Retinal pigment epithelial cell (primary cell): Measurements from ENCODE around the gene CNGA2.

Experiments used
- DNase-seq: peaks from one replicate; pipeline ENCODE4 v3.0.0-alpha.2; 2010; ENCODE audit warnings: low read depth
- H3K4me3 ChIP-seq: 2 replicates; pipeline ENCODE4 v1.5.1; 2011; ENCODE audit warnings: mild to moderate bottlenecking, low read length, control low read depth, moderate library complexity
- CTCF ChIP-seq: conservative IDR thresholded peaks from 2 replicates; pipeline ENCODE4 v1.5.1; 2011; ENCODE audit warnings: low read depth, low read length, control low read depth, inconsistent platforms

CNGA2 gene

GRCh38 chrX:151759041-151759708 is 24.6 kb downstream of the CNGA2 start:
- TF ChIP-seq CTCF, result no peak
- no peak overlapping the region for H3K4me3 ChIP-seq
- no peak for DNase-seq

GRCh38 chrX:151762802-151763201 is 28.3 kb downstream of the CNGA2 start:
- no peak for TF ChIP-seq CTCF
- no peak for DNase-seq
- no peak overlapping the region for H3K4me3 ChIP-seq

GRCh38 chrX:151763711-151764110 is 29.2 kb downstream of the CNGA2 start:
- no peak for DNase-seq
- no peak overlapping the region for H3K4me3 ChIP-seq

GRCh38 chrX:151765026-151765425 is 30.5 kb downstream of the CNGA2 start:
- DNase-seq, result no peak
- TF ChIP-seq CTCF, result no peak
- no peak overlapping the region for H3K4me3 ChIP-seq

More at GRCh38 chrX:151763711-151764110, 29.2 kb downstream of the CNGA2 start:
- TF ChIP-seq CTCF, result no peak

- H3K4me3 ChIP-seq, result no peak overlapping the region
- TF ChIP-seq CTCF, result no peak
- no peak for DNase-seq
Measured at GRCh38 chrX:151771726-151772125, 37.2 kb downstream of the CNGA2 start.

GRCh38 chrX:151773434-151773833 is 38.9 kb downstream of the CNGA2 start:
- H3K4me3 ChIP-seq, result no peak overlapping the region
- DNase-seq, result no peak
- no peak for TF ChIP-seq CTCF

GRCh38 chrX:151774421-151774820 is 39.9 kb downstream of the CNGA2 start:
- no peak for TF ChIP-seq CTCF
- DNase-seq, result no peak
- no peak overlapping the region for H3K4me3 ChIP-seq
